ENCODE data around the gene SLK. TPM values are rescaled to one million over a fixed set of nuclear protein-coding genes. Genes with fewer than 3 reads are reported as not detected.

SLK gene
- total RNA-seq, 1 donor from 2014 or later = 42.7 TPM

DNA sequence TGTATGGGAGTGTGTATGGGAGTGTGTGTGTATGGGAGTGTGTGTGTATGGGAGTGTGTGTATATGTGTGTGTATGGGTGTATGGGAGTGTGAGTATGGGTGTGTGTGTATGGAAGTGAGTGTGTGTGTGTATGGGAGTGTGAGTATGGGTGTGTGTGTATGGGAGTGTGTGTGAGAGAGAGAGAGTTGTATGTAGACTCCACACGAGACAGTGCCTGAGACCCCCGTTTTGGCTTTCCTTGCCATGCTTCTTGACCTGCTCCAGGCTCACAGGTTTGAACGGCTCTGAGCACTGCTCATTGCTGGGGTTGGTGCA is 69.1 kb downstream of the SLK start:
- Histone ChIP-seq H3K79me2 (ENCODE audit: low read depth) (no peaks in the 10 kb centered on the region), H3K27me3 (no peaks in the 10 kb centered on the region), H3K9me3 (ENCODE audit: low read depth) (no peaks in the 10 kb centered on the region), H3K36me3 (no peaks in the 10 kb centered on the region), H3K4me2 (no peak overlapping the region), H3K27ac (no peak overlapping the region), H4K20me1 (ENCODE audit: low read depth) (no peaks in the 10 kb centered on the region), H2AFZ (replicated peaks) (no peak overlapping the region), H3K4me1 (peaks cover 18% of the 10 kb centered on the region), H3F3A (ENCODE audit: low read depth) (no peaks in the 10 kb centered on the region), H3K4me3 (no peak overlapping the region), H3K9ac (no peak overlapping the region)
- peaks cover 5% of the 10 kb centered on the region for H3K4me1 Mint-ChIP-seq
- H3K36me3 Mint-ChIP-seq = peaks cover 1% of the 10 kb centered on the region
- H3K4me3 Mint-ChIP-seq = no peak overlapping the region
- peaks cover 3% of the 10 kb centered on the region for H3K27me3 Mint-ChIP-seq (ENCODE audit: insufficient read depth, low read depth)
- no peak overlapping the region for H3K27ac Mint-ChIP-seq
- no peaks in the 10 kb centered on the region for H3K9me3 Mint-ChIP-seq
- TF ChIP-seq EZH2 (IDR thresholded peaks at IDR 0.05) = no peak
- TF ChIP-seq CTCF (IDR thresholded peaks at IDR 0.05) = no peak
- TF ChIP-seq EZH2phosphoT487 (IDR thresholded peaks at IDR 0.05) = no peak
- DNase-seq (ENCODE audit: low spot score) = no peak

GRCh38 chr10:104036518-104037260 is 69.7 kb downstream of the SLK start:
- no peaks in the 10 kb centered on the region for H3K79me2 ChIP-seq (ENCODE audit: low read depth)
- no peak for TF ChIP-seq EZH2 (IDR thresholded peaks at IDR 0.05)
- peaks cover 1% of the 10 kb centered on the region for H3K36me3 Mint-ChIP-seq
- H3F3A ChIP-seq (ENCODE audit: low read depth) = no peaks in the 10 kb centered on the region
- no peak overlapping the region for H3K4me3 Mint-ChIP-seq
- H3K27ac ChIP-seq = no peak overlapping the region
- no peaks in the 10 kb centered on the region for H4K20me1 ChIP-seq (ENCODE audit: low read depth)
- no peak for DNase-seq (ENCODE audit: low spot score)
- peaks cover 15% of the 10 kb centered on the region for H3K4me1 ChIP-seq
- H3K36me3 ChIP-seq = no peaks in the 10 kb centered on the region
- H3K9ac ChIP-seq = no peak overlapping the region
- no peak overlapping the region for H3K27ac Mint-ChIP-seq
- H3K4me1 Mint-ChIP-seq = peaks cover 5% of the 10 kb centered on the region
- no peak overlapping the region for H2AFZ ChIP-seq (replicated peaks)
- H3K9me3 ChIP-seq (ENCODE audit: low read depth) = no peaks in the 10 kb centered on the region
- H3K9me3 Mint-ChIP-seq = no peaks in the 10 kb centered on the region
- H3K4me3 ChIP-seq = no peak overlapping the region
- H3K4me2 ChIP-seq = no peak overlapping the region
- H3K27me3 ChIP-seq = no peaks in the 10 kb centered on the region
- H3K27me3 Mint-ChIP-seq (ENCODE audit: insufficient read depth, low read depth) = peaks cover 3% of the 10 kb centered on the region

- Histone ChIP-seq H3K4me2 (no peak overlapping the region), H2AFZ (replicated peaks) (no peak overlapping the region), H3K79me2 (ENCODE audit: low read depth) (no peaks in the 10 kb centered on the region), H3K9ac (no peak overlapping the region), H3K9me3 (ENCODE audit: low read depth) (no peaks in the 10 kb centered on the region), H3K36me3 (no peaks in the 10 kb centered on the region), H4K20me1 (ENCODE audit: low read depth) (no peaks in the 10 kb centered on the region), H3F3A (ENCODE audit: low read depth) (no peaks in the 10 kb centered on the region), H3K27ac (no peak overlapping the region), H3K27me3 (no peaks in the 10 kb centered on the region), H3K4me1 (peaks cover 7% of the 10 kb centered on the region), H3K4me3 (no peak overlapping the region)
- H3K9me3 Mint-ChIP-seq = no peaks in the 10 kb centered on the region
- DNase-seq (ENCODE audit: low spot score) = no peak
- peaks cover under 1% of the 10 kb centered on the region for H3K36me3 Mint-ChIP-seq
- no peak overlapping the region for H3K27ac Mint-ChIP-seq
- H3K27me3 Mint-ChIP-seq (ENCODE audit: insufficient read depth, low read depth) = peaks cover 5% of the 10 kb centered on the region
- H3K4me3 Mint-ChIP-seq = no peak overlapping the region
- TF ChIP-seq EZH2 (IDR thresholded peaks at IDR 0.05) (no peak), EZH2phosphoT487 (IDR thresholded peaks at IDR 0.05) (no peak), CTCF (IDR thresholded peaks at IDR 0.05) (no peak)
- H3K4me1 Mint-ChIP-seq = peaks cover under 1% of the 10 kb centered on the region
These were observed 70.5 kb downstream of the SLK start for GRCh38 chr10:104037261-104037951.

DNA sequence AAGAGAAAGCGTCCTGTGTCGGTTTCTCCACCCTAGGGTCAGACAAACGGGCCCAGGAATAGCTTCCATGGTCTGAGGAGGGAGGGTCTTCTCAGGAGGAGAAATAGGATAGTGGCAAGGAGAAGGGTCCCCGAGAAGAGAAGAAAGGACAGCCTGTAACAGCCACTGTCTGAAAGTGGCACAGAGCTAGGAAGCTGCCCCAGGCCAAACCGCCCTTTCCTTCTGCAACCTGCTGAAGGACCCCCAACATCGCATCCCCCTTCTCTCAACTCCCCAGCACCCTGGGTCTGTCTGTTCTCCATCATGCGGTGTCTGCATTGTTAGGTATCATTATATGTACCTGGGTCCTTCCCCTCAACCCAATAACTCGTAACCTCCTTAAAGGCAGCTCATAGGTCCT is 71.6 kb downstream of the SLK start:
- H3K36me3 Mint-ChIP-seq = no peaks in the 10 kb centered on the region
- no peak overlapping the region for H2AFZ ChIP-seq (replicated peaks)
- H3K36me3 ChIP-seq = no peaks in the 10 kb centered on the region
- H3K27ac ChIP-seq = no peak overlapping the region
- H3K79me2 ChIP-seq (ENCODE audit: low read depth) = no peaks in the 10 kb centered on the region
- H3K4me2 ChIP-seq = no peak overlapping the region
- H3K27ac Mint-ChIP-seq = no peak overlapping the region
- H4K20me1 ChIP-seq (ENCODE audit: low read depth) = no peaks in the 10 kb centered on the region
- H3F3A ChIP-seq (ENCODE audit: low read depth) = no peaks in the 10 kb centered on the region
- no peak overlapping the region for H3K9ac ChIP-seq
- DNase-seq (ENCODE audit: low spot score) = no peak
- H3K4me3 Mint-ChIP-seq = no peak overlapping the region
- TF ChIP-seq EZH2phosphoT487 (IDR thresholded peaks at IDR 0.05) (no peak), CTCF (IDR thresholded peaks at IDR 0.05) (no peak), EZH2 (IDR thresholded peaks at IDR 0.05) (no peak)
- no peaks in the 10 kb centered on the region for H3K27me3 ChIP-seq
- H3K4me1 Mint-ChIP-seq = no peaks in the 10 kb centered on the region
- no peaks in the 10 kb centered on the region for H3K9me3 Mint-ChIP-seq
- peaks cover 5% of the 10 kb centered on the region for H3K27me3 Mint-ChIP-seq (ENCODE audit: insufficient read depth, low read depth)
- H3K9me3 ChIP-seq (ENCODE audit: low read depth) = no peaks in the 10 kb centered on the region
- H3K4me3 ChIP-seq = no peak overlapping the region
- H3K4me1 ChIP-seq = peaks cover 3% of the 10 kb centered on the region

Data from neural progenitor cell (in vitro differentiated cells).